Activated CD4-positive, alpha-beta T cell treated with anti-CD3 and anti-CD28 coated beads, Interleukin-2, amount 50 U/mL, for 1 hour (primary cell): ENCODE measurements around the gene ID1.
"Not testable (repeated sequence)": the region's sequence is repeated elsewhere in the genome, so short reads cannot be mapped to it uniquely, and the experiment has no call there.

Experiments used
- DNase-seq: peaks from one replicate; pipeline ENCODE4 v3.0.0-alpha.2; 2020

The ID1 gene

DNA sequence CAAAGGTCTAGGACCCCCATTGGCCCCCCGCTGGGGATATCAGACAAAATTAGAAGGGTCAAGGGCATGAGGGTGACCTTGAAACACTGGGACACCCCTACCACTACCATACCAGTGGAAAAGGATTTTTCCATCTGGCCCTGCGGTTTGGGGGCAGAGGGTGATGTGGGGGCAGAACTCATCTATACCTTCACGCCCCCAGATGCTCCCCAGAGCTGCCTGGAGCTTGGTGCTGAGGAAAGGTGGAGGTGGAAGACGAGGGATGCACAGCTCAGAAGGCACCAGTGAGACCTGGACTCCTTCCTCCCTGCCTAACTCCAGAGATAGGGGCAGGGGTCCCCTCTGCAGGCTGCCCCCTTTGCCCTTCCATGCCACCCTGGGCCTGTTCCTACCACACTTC lies 33.7 kb downstream of the ID1 start:
- no peak for DNase-seq

DNA sequence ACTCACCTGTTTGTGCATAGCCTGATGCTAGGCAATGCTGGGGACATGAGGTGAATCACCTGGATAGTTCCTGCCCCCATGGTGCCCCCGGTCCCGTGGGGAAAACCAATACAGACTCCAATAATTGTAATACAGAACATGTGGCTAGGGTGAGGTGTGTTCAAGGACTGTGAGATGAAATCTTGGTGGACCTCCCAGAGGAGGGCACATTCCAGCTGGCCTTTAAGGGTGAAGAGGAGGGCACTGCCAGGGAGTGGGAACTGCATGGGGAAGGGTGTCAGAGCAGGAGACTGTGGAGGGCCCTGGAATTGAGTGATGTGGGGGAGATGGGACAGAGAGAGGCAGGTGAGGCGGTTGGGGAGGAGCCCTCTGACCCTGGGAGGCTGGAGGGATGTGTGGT lies 35.2 kb downstream of the ID1 start:
- DNase-seq: no peak

DNA sequence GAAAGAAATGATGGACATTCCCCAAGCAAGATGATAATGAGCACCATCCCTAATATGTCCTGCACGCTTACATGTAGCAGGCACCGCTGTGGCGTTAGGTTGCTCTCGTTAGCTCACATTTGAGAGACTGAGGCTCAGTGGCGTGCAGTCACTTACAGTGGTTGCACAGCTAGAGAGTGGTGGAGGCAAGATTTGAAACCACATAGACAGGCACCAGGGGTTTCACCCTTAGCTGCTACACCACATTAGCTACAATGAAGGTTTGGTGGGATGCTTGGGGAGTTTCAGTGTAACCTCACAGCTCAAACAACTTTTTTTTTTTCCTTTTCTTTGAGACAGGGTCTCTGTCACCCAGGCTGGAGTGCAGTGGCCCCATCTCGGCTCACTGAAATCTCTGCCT lies 36.3 kb downstream of the ID1 start:
- DNase-seq: no peak

DNA sequence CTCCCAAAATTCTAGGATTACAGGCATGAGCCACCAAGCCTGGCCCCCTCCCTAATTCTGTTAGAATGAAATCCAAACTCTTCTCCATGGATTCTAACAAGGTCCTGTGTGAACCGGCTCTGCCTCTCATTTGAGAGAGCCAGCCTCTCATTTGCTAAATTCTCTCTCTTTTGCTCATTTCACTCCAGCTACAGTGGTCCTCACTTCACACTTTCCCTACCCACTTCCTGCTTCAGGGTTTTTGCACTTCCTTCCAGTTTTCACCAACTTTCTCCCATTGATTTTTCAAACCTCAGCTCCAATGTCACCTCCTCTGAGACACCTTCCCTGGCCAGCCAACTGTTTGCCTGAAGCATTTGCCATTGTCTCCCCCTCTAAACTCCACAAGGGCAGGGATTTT lies 37.7 kb downstream of the ID1 start:
- DNase-seq: no peak

DNA sequence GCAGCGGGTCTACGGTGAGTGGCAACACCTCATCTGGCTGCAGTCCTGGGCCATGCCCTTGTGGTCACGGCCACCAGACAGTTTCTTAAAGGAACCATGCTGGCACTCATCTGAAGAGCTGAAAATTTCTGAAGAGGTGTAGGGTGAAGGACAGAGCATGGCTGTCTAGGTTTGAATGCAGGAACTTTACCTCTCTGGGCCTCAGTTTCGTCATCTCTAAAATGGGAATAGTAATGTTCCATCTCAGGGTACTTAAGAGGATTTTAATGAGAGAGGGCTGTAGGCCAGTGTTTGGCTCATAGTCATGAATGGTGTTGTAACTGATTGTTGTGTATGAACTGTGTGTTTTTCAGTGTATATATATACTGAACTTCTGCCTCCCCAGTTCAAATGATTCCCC lies 38.4 kb downstream of the ID1 start:
- DNase-seq: no peak

DNA sequence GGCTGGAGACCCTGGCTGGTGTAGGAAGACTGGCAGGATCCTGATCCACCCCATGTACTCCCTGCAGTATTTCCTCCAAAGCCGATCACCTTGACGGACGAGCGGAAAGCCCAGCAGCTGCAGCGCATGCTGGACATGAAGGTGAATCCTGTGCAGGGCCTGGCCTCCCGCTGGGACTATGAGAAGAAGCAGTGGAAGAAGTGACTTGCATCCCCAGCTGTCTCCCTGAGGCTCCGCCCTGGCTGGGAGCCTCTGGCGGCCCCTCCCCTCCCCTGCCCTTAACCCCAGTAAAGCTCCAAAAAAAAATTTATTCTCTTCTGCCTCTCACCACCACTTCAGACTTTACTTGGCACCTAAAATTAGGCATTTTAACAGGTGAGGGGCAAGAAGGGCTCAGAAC lies 39.6 kb downstream of the ID1 start:
- no peak for DNase-seq

DNA sequence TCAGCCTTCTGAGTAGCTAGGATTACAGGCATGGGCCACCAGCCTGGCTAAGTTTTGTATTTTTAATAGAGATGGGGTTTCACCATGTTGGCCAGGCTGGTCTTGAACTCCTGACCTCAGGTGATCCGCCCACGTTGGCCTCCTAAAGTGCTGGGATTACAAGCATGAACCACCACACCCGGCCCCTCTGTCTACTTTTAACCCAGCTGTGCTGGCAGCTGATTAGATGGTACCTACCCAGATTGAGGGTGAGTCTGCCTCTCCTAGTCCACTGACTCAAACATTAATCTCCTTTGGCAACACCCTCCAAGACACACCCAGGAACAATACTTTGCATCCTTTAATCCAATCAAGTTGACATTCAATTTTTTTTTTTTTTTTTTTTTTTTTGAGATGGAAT lies 43.0 kb downstream of the ID1 start:
- not testable (repeated sequence) for DNase-seq

DNA sequence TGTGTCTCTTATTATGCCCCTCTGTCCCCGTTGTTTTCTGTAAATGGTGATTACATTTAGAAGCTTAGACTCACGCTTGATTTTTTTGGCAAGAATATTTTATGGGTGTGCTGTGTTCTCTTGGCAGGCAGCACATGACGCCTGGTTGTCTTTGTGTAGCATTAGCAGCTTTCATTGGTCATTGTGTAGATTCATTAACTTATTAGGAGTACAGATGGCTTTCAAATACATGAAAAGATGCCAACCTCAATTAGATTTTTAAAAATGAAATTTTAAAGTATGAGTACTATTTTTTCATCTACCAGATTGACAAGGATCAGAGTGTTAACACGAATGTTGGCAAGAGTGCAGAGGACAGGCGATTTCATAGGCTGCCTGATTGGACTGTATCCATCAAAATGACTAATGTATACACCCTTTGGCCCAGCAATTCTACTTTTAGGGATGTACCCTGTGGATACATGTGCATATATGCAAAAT lies 47.9 kb downstream of the ID1 start:
- DNase-seq: no peak

DNA sequence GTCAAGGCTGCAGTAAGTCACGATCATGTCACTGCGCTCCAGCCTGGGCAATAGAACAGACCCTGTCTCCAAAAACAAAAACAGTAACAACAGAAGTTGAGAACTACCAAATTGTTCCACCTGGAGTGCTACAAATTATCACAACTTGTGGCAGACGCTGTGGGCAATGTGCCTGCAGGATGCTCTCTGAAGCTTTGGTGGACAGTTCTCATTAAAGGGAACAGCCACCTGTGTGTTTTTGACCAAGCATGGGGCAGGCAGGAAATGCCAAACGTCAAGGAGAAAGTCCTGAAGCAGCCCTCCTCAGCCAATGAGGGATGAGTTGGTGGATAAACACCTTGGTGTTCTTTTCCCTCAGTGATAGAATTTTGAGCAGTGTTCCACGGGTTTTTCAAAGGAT lies 48.5 kb downstream of the ID1 start:
- no peak for DNase-seq

DNA sequence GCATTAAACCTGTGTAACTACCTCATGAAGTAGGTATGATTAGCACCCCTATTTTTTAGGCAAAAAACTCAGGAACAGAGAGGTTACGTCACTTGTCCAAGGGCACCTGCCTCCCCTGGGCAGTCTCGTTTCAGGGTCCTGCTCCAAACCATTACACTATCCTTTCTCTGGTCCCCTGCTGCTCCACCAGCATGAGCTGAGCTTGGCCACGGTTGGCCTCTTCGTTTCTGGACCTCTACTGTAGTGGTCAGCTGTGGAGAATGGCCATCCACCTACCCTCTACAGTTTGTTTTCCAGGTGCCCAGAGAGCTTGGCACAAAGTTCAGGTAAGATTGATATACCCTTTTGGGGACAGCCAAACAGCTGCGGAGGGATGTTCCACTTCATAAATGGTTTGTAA lies 49.4 kb downstream of the ID1 start:
- no peak for DNase-seq
